ENCODE results near the gene UQCR11.
A peak's percentile ranks its signal among the peaks of the same experiment; 100 is the strongest.

Gene UQCR11

DNA sequence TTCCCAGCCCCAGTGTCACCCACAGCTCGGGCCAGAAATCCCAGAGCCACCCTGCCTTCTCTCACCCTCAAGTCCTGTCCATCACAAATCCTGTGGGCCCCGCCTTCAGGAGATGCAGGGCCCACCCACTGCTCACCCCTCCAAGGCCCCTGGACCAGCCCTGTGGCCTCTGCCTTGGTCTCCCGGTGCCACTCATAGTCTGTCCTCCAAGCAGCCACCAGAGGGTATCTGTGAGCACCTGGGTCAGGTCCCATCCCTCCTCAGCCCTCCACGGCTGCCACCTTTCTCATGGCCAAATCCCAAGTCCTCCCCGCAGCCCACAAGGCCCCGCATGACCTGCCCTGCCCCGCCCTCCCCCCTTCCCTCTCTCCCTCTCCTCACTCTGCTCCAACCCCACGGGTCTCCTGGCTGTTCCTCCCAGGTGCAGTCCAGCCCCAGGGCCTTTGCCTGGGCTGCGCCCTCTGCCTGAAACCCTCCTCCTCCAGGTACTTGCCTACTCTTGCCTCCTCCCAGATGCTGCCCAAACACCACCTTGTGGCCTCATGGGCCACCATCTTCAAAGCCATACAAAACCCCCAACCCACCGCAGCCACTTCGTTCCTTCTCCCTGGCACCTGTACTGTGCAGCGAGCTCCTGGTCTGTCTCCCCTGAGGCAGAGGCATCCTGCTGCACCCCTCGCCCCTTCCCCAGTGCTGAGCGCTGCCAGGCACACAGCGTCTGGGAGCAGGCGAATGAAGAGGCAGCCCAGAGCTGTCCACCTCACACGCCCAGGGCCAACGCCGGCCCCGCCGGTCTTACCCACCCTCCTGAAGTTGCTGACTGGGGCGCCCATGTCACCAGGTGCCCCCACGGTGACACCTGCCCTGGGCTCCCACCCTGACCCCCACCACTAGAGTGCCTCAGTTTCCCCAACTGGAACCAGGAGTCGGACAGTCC lies 13.2 kb upstream of the UQCR11 start:
- DNase-seq (ENCODE audit: low read depth) = no peak
- no peak overlapping the region for H3K4me3 ChIP-seq (ENCODE audit: low read depth, low read length)

- no peak overlapping the region for H3K4me3 ChIP-seq (ENCODE audit: low read depth, low read length)
- DNase-seq (ENCODE audit: low read depth) = no peak
Measured at GRCh38 chr19:1616875-1617274, 11.6 kb upstream of the UQCR11 start.

GRCh38 chr19:1616396-1616795 lies 11.1 kb upstream of the UQCR11 start:
- no peak for DNase-seq (ENCODE audit: low read depth)
- H3K4me3 ChIP-seq (ENCODE audit: low read depth, low read length) = no peak overlapping the region

DNA sequence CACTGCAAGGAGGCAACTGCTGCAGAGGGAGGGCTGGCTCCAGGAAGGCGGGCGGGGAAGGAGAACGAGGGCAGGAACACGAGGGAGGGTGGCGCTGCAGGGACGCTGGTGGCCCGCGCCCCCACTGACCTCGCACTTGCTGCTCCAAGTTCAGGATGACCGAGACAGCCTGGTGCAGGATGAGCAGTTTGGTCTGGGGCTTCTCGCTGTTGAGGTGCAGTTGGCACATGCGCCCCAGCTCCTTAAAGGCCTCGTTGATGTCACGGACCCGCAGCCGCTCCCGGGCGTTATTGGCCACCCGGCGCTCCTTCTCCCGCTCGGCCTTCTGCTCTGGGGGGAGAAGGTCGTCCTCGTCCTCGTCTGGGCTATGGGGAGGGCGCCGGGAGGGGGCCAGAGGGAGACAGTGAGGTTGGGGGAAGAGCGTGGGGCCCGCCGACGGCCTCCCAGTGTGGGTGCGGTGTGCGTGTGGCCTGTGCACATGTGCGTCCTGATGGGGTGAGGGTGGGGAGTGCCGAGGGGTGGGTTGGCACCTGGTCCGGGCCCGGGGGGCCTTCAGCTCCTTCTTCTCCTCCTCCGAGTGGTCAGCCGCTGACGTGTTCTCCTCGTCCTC lies 10.0 kb upstream of the UQCR11 start:
- DNase-seq (ENCODE audit: low read depth) = no peak

DNA sequence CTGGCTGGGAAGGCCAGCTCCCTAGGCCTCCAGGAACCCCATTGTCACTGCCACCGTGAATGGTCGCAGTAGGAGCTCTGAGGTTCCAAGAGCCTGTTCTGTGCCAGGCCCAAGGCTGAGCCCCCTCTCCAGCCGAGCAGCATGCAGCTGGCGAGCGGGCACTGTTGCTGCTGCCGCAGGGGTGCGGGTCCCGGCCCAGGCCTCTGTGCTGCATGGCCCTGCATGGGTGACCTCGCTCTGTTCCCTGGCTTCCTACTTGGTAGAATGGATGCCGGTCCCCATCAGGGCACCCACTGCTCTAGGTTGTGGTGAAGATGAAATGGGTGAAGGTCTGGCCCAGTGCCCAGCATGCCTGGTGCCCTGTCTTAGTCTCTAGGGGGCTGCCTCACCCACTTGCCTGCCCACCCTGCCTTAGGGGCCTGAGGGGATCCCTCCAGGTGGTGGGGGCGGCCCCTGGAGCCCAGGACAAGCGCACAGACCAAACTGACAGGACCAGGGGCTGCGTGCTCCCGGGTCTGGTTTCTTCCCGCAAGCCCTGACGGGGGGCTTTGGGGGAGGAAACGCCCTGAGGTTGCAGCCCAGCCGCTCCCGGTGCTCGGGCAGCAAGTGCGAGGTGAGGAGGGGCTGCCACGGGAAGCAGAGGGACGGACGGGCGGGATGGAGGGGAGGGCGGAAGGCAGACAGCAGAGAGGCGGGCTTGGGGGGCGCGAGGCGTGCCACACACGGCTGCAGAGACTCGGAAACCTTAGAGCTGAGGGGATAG lies 8.7 kb upstream of the UQCR11 start:
- no peak overlapping the region for H3K4me3 ChIP-seq (ENCODE audit: low read depth, low read length)

More for the DNA sequence above, 10.0 kb upstream of the UQCR11 start:
- no peak overlapping the region for H3K4me3 ChIP-seq (ENCODE audit: low read depth, low read length)

GRCh38 chr19:1613146-1613545 lies 7.9 kb upstream of the UQCR11 start:
- no peak for DNase-seq (ENCODE audit: low read depth)

More for the DNA sequence above, 8.7 kb upstream of the UQCR11 start:
- no peak for DNase-seq (ENCODE audit: low read depth)

GRCh38 chr19:1612114-1613086 lies 7.1 kb upstream of the UQCR11 start:
- DNase-seq (ENCODE audit: low read depth) = no peak
- H3K4me3 ChIP-seq (ENCODE audit: low read depth, low read length) = no peak overlapping the region

More at GRCh38 chr19:1613146-1613545, 7.9 kb upstream of the UQCR11 start:
- no peak overlapping the region for H3K4me3 ChIP-seq (ENCODE audit: low read depth, low read length)

DNA sequence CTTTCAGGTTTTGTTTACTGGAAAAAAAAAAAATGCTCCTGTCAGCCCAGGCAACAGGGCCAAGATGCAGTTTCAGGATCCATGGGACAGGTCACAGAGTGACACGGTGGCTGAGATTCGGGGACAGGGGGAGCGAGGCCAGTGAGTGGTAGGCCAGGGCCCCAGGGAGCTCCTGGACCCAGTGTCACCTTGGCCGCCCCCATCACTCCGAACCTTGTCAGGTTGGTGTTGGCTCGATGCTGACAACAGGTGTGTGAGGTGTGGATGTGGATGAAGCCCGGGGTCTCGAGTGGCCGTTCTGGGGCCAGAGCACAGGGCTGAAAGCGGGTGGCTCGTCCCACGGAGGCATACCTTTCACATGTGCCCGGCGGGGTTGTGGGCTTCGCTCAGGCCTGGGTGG lies 6.1 kb upstream of the UQCR11 start:
- no peak for DNase-seq (ENCODE audit: low read depth)
- no peak overlapping the region for H3K4me3 ChIP-seq (ENCODE audit: low read depth, low read length)

DNA sequence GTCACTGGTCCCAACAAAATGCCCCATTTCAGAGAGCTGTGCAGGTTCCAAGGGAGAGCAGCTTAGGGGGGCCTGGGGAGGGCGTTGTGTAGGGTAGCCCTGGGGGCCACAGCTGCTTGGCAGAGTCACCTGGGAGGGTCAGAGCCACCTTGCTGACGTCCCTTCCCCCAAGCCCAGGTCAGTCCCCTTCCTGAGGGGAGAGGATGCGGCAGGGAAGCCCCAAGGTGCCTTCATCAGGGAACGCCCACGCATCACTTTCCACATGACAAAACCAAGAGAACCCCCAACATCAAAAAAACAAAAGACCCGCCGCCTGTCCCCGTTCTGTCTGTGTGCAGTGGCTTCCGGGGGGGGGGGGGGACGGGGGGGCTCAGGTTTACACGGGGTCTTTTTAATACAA lies 5.3 kb upstream of the UQCR11 start:
- DNase-seq (ENCODE audit: low read depth) = no peak
- no peak overlapping the region for H3K4me3 ChIP-seq (ENCODE audit: low read depth, low read length)

DNA sequence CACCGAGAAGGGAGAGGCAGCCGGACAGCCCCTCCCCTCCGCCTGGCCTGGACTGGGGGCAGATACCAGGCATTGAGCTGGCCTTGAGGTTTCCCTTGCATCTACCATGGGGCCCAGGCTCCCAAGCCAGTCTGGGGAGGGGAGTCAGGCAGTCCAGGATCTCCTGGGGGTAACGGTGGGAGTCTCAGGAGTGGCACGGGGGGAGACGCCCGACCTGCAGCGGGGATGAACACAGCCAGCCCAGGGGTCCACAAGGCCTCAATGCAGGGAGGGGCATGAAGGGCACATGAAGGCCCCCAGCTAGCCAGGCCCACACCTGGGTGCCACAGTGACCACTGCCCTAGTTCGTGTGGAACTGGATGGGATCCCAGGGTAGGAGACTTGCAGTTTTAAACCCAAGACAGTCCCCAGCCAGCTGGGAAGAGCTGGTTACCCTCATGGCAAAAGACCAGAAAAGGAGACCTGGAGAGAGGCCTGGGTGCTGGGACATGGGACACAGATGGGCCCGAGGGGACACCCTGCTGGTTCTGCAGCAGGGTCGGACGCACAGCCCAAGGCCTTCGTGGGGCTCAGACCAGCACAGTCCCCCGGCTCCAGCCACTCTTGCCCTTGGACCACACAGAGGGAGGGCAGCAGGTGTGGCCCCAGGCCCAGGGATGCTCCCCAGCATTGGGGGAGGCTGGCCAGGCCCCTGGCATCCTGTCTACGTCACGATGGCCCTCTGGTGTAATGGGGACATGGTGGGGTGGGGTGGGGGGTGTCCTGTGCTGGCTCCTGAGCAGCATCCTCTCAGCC lies 4.6 kb upstream of the UQCR11 start:
- no peak overlapping the region for H3K4me3 ChIP-seq (ENCODE audit: low read depth, low read length)

DNA sequence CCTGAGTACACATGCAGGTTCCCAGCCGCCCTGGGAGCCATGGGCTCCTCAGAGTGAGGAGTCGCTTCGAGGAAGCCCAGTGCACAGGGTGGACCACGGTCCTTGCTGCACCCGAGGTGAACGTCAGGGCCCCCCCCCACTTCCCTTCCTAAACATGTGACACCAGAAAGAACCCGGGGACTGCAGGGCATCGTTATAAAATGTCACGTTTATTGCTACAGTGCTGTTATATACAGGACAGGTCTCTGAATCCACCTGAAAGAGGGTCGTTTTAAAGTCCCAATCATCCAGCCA lies 3.8 kb upstream of the UQCR11 start:
- no peak for DNase-seq (ENCODE audit: low read depth)
- no peak overlapping the region for H3K4me3 ChIP-seq (ENCODE audit: low read depth, low read length)

More for the DNA sequence above, 4.6 kb upstream of the UQCR11 start:
- no peak for DNase-seq (ENCODE audit: low read depth)

- DNase-seq (ENCODE audit: low read depth) = no peak
- H3K4me3 ChIP-seq (ENCODE audit: low read depth, low read length) = no peak overlapping the region
Measured at GRCh38 chr19:1608359-1609102, 3.3 kb upstream of the UQCR11 start.

- H3K4me3 ChIP-seq (ENCODE audit: low read depth, low read length) = peak overlapping the region; percentile 97
- DNase-seq (ENCODE audit: low read depth) = no peak
Measured at GRCh38 chr19:1606138-1606651, 933 bp upstream of the UQCR11 start.

DNA sequence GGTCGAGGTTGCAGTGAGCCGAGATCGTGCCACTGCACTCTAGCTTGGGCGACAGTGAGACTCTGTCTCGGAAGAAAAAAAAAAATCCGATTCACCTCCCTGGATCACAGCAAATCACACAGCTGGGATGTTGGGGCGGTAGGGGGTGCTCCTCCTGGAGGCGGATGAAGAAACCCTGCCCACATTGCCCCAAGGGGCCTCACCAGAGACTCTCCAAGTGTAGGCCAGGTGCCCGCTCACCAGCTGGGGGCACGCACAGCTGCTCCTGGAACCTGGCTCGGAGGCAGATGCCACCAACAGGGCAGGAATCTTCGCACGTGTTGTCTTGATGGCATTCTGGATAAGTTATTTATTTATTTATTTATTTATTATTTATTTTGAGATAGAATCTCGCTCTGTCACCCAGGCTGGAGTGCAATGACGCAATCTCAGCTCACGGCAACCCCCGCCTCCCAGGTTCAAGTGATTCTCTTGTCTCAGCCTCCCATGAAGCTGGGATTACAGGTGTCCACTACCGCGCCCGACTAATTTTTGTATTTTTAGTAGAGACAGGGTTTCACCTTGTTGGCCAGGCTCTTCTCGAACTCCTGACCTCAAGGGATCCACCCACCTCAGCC lies 3.1 kb downstream of the UQCR11 start:
- H3K4me3 ChIP-seq (ENCODE audit: low read depth, low read length) = no peak overlapping the region
- DNase-seq (ENCODE audit: low read depth) = no peak

- H3K4me3 ChIP-seq (ENCODE audit: low read depth, low read length) = no peak overlapping the region
- no peak for DNase-seq (ENCODE audit: low read depth)
Measured at GRCh38 chr19:1601613-1602064, 3.6 kb downstream of the UQCR11 start.

DNA sequence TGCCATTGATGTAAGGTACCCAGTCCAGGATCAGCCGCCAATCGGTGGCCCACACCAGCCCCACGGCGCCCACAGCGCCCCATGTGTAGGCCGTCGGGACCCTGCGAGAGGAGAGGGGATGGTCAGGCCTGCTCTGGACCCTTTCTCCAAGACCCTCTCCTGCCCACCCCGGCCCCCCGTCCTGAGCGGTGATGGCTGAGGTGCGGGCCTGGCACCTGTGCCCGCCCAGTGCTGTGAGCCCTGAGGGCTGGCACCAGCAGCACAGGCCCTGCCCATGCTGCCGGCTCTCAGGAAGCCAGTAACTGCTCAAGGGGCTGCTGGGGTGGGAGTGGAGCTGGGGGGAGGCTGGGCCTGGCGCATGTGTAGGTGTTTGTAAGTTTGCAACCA lies 5.8 kb downstream of the UQCR11 start:
- DNase-seq (ENCODE audit: low read depth) = no peak
- H3K4me3 ChIP-seq (ENCODE audit: low read depth, low read length) = no peak overlapping the region

- H3K4me3 ChIP-seq (ENCODE audit: low read depth, low read length) = no peak overlapping the region
- no peak for DNase-seq (ENCODE audit: low read depth)
Measured at GRCh38 chr19:1598777-1599459, 6.3 kb downstream of the UQCR11 start.
